PFSK-1 (cell line): Measurements from ENCODE around the gene S100A14.
A peak's percentile ranks its signal among the peaks of the same experiment; 100 is the strongest.

Experiments used
- FOXP2 ChIP-seq: optimal IDR thresholded peaks from 2 replicates; pipeline ENCODE3; 2011; ENCODE audit warnings: borderline replicate concordance, control low read depth, inconsistent platforms; ENCODE audit not compliant: insufficient read depth; ENCODE audit errors: extremely low read length, extremely low read depth
- POLR2AphosphoS5 ChIP-seq: IDR thresholded peaks from 2 replicates; pipeline ENCODE4 v1.6.1; 2012; ENCODE audit warnings: low read depth, mild to moderate bottlenecking, control low read depth, low read length, moderate library complexity
- SIN3A ChIP-seq: IDR thresholded peaks from 2 replicates; pipeline ENCODE4 v1.6.1; 2012; ENCODE audit warnings: mild to moderate bottlenecking, low read length, moderate library complexity, borderline replicate concordance; ENCODE audit not compliant: insufficient read depth
- TAF1 ChIP-seq: IDR thresholded peaks from 2 replicates; pipeline ENCODE4 v1.6.1; 2012; ENCODE audit warnings: low read length, control low read depth, borderline replicate concordance; ENCODE audit not compliant: insufficient read depth
- TF ChIP-seq, protein P1 (sequence below), 2 experiments: IDR thresholded peaks; 2 replicates each; pipeline versions ENCODE4 v1.6.1 to v1.8.0; 2011 to 2012; ENCODE audit warnings: low read depth in 2 of 2, low read length in 2 of 2, control low read depth in 1 of 2, inconsistent platforms in 1 of 2, mild to moderate bottlenecking in 1 of 2, moderate library complexity in 1 of 2; ENCODE audit not compliant: insufficient read depth in 1 of 2

Gene S100A14

GRCh38 chr1:153658400-153659174 lies 42.5 kb upstream of the S100A14 start, which contains the start of gene SNAPIN:
Gene SNAPIN (plus strand): TSS chr1:153658703. CDS start chr1:153658744, 41 bp downstream.
- TF ChIP-seq SIN3A: no peak
- peak; percentile 73 for TF ChIP-seq FOXP2
- peak; percentile 57; the same call in 1 of the 2 replicates for TF ChIP-seq TAF1
- TF ChIP-seq POLR2AphosphoS5: peak; percentile 93
- TF ChIP-seq, protein P1, sequence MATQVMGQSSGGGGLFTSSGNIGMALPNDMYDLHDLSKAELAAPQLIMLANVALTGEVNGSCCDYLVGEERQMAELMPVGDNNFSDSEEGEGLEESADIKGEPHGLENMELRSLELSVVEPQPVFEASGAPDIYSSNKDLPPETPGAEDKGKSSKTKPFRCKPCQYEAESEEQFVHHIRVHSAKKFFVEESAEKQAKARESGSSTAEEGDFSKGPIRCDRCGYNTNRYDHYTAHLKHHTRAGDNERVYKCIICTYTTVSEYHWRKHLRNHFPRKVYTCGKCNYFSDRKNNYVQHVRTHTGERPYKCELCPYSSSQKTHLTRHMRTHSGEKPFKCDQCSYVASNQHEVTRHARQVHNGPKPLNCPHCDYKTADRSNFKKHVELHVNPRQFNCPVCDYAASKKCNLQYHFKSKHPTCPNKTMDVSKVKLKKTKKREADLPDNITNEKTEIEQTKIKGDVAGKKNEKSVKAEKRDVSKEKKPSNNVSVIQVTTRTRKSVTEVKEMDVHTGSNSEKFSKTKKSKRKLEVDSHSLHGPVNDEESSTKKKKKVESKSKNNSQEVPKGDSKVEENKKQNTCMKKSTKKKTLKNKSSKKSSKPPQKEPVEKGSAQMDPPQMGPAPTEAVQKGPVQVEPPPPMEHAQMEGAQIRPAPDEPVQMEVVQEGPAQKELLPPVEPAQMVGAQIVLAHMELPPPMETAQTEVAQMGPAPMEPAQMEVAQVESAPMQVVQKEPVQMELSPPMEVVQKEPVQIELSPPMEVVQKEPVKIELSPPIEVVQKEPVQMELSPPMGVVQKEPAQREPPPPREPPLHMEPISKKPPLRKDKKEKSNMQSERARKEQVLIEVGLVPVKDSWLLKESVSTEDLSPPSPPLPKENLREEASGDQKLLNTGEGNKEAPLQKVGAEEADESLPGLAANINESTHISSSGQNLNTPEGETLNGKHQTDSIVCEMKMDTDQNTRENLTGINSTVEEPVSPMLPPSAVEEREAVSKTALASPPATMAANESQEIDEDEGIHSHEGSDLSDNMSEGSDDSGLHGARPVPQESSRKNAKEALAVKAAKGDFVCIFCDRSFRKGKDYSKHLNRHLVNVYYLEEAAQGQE (IDR thresholded peaks at IDR 0.05; ENCODE audit: insufficient read depth in 1 of 2, low read depth in 2 of 2, low read length in 2 of 2): no peak

DNA sequence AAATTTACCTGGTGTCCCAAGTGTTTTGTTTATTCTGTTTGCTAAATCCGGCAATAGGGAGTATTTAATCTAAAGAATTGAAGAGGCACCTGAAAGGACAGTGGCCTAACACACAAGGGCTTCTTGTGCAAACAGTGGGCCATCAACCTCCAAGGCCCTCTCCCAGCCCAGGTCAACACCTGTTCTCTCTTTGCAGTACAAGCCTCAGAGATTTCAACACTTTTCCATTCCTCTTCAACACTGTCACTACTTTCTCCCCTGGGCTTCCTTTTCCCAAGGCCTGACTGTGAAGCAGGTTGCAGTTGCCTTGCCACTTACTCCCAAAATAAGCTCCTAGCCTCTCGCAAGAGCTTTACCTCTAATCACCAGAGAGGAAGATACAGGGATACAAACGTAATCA lies 39.2 kb upstream of the S100A14 start:
- TF ChIP-seq, protein P1 (IDR thresholded peaks at IDR 0.05; ENCODE audit: insufficient read depth in 1 of 2, low read depth in 2 of 2, low read length in 2 of 2): no peak
- TF ChIP-seq POLR2AphosphoS5 (no peak), TAF1 (no peak), FOXP2 (no peak), SIN3A (no peak)

- TF ChIP-seq SIN3A (no peak), TAF1 (no peak), FOXP2 (no peak), POLR2AphosphoS5 (no peak)
- TF ChIP-seq, protein P1 (IDR thresholded peaks at IDR 0.05; ENCODE audit: insufficient read depth in 1 of 2, low read depth in 2 of 2, low read length in 2 of 2): no peak
Measured at GRCh38 chr1:153652805-153653500, 36.8 kb upstream of the S100A14 start.

DNA sequence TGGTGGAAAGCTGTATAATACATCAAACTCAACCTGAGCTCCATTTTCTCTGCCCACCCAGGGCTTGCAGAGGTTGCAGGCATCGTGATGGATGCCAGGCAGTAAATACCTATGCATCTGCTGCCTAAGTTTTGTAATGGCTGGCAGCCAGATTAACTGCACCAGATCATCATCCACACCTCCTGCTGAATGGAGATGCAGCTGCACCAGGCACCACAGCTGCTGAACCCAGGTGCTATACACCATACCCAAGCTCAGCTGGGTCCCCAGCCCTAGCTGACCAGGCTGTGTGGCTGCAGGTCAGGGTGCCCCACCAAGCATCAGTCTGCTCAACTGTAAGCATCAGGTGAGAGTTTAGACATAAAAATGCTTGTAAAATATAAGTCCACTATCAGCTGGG lies 35.6 kb upstream of the S100A14 start:
- TF ChIP-seq FOXP2 (no peak), POLR2AphosphoS5 (no peak), TAF1 (no peak), SIN3A (no peak)
- TF ChIP-seq, protein P1 (IDR thresholded peaks at IDR 0.05; ENCODE audit: insufficient read depth in 1 of 2, low read depth in 2 of 2, low read length in 2 of 2): no peak
